GM20000 (cell line): ENCODE data around the gene SNX14.
"Not testable (repeated sequence)": the region's sequence is repeated elsewhere in the genome, so short reads cannot be mapped to it uniquely, and the experiment has no call there.

ENCODE experiments used
- DNase-seq: peaks from one replicate; pipeline ENCODE4 v3.0.0; 2012; ENCODE audit warnings: low spot score
- TF ChIP-seq, protein P1 (sequence below): IDR thresholded peaks from 2 replicates; pipeline ENCODE4 v1.5.1; 2012; ENCODE audit warnings: mild to moderate bottlenecking, control low read depth; ENCODE audit errors: extremely low read depth, missing control alignments

SNX14 gene

DNA sequence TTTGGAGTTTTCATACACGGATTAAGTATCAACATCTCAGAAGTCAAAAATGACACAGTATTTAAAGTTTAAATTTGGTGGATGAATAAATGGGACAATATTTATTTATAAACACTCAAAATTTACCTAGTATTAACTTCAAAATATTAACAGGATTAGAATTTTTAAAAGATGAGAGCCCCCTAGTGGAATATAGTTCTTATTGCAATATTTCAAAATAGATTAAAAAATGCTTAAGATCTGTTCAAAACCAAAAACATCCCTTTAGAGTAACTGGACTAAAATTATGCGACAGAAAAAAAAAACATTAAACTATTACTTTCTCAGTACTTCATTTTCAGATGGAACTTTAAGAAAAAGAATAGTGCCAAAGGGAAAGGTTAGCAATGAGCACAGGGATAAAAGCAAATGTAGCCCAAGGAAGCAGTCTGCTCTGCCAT lies 56.6 kb downstream of the SNX14 start:
- peak; percentile 7 for DNase-seq

GRCh38 chr6:85524281-85524680 lies 69.4 kb downstream of the SNX14 start:
- not testable (repeated sequence) for DNase-seq

More for the DNA sequence above, 56.6 kb downstream of the SNX14 start:
- TF ChIP-seq, protein P1, sequence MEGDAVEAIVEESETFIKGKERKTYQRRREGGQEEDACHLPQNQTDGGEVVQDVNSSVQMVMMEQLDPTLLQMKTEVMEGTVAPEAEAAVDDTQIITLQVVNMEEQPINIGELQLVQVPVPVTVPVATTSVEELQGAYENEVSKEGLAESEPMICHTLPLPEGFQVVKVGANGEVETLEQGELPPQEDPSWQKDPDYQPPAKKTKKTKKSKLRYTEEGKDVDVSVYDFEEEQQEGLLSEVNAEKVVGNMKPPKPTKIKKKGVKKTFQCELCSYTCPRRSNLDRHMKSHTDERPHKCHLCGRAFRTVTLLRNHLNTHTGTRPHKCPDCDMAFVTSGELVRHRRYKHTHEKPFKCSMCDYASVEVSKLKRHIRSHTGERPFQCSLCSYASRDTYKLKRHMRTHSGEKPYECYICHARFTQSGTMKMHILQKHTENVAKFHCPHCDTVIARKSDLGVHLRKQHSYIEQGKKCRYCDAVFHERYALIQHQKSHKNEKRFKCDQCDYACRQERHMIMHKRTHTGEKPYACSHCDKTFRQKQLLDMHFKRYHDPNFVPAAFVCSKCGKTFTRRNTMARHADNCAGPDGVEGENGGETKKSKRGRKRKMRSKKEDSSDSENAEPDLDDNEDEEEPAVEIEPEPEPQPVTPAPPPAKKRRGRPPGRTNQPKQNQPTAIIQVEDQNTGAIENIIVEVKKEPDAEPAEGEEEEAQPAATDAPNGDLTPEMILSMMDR = no peak

GRCh38 chr6:85516168-85516567 lies 77.5 kb downstream of the SNX14 start:
- DNase-seq = no peak
- TF ChIP-seq, protein P1 = no peak

GRCh38 chr6:85506441-85507093 lies 87.1 kb downstream of the SNX14 start:
- TF ChIP-seq, protein P1 = no peak

GRCh38 chr6:85498596-85499258 lies 94.9 kb downstream of the SNX14 start:
- no peak for DNase-seq
- TF ChIP-seq, protein P1 = no peak

More at GRCh38 chr6:85506441-85507093, 87.1 kb downstream of the SNX14 start:
- DNase-seq = no peak

DNA sequence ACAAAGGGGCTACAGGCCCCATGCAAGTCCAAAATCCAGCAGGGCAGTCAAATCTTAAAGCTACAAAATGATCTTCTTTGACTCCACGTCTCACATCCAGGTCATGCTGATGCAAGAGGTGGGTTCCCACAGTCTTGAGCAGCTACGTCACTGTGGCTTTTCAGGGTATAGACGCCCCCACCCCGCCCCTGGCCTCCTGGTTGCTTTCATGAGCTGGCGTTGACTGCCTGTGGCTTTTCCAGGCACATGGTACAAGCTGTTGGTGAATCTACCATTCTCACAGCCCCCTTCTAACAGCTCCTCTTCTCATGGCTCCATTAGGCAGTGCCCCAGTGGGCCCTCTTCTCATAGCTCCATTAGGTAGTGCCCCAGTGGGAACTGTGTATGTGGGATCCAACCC lies 96.8 kb downstream of the SNX14 start:
- DNase-seq = no peak
- TF ChIP-seq, protein P1 = no peak

DNA sequence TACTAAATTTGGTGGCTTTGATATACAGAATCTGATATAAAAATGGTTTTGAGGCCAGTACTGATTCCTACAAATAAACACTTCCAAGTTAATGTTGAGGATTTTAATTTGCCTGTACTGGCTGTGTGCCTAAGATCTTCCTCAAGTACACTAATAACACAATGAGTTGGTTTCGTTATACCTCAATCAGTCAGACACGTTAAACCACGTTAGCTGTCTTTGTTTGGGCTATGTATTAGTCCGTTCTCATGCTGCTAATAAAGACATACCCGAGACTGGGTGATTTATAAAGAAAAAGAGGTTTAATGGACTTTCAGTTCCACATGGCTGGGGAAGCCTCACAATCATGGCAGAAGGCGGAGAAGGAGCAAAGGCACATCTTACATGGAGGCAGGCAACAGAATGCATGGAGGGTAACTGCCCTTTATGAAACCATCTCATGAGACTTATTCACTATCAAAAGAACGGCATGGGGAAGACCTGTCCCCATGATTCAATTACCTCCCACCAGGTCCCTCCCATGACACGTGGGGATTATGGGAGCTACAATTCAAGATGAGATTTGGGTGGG lies 97.6 kb downstream of the SNX14 start:
- DNase-seq = no peak
- TF ChIP-seq, protein P1 = no peak
